Fibroblast of mammary gland (primary cell): ENCODE results near the gene UBC.
"Not testable (repeated sequence)": the region's sequence is repeated elsewhere in the genome, so short reads cannot be mapped to it uniquely, and the experiment has no call there.

ENCODE experiments used
- DNase-seq: peaks from one replicate; pipeline ENCODE4 v3.0.0-alpha.2; 2010; ENCODE audit warnings: low read depth
- H3K4me3 ChIP-seq: 2 replicates; pipeline ENCODE4 v1.5.1; 2011; ENCODE audit warnings: low read depth, mild to moderate bottlenecking, low read length, moderate library complexity; ENCODE audit not compliant: control insufficient read depth
- TF ChIP-seq, protein P1 (sequence below): conservative IDR thresholded peaks from 2 replicates; pipeline ENCODE4 v1.5.1; 2011; ENCODE audit warnings: low read depth, low read length, inconsistent platforms; ENCODE audit not compliant: control insufficient read depth, insufficient read depth

The UBC gene

GRCh38 chr12:124904306-124905098, 9.9 kb downstream of the UBC start:
- TF ChIP-seq, protein P1, sequence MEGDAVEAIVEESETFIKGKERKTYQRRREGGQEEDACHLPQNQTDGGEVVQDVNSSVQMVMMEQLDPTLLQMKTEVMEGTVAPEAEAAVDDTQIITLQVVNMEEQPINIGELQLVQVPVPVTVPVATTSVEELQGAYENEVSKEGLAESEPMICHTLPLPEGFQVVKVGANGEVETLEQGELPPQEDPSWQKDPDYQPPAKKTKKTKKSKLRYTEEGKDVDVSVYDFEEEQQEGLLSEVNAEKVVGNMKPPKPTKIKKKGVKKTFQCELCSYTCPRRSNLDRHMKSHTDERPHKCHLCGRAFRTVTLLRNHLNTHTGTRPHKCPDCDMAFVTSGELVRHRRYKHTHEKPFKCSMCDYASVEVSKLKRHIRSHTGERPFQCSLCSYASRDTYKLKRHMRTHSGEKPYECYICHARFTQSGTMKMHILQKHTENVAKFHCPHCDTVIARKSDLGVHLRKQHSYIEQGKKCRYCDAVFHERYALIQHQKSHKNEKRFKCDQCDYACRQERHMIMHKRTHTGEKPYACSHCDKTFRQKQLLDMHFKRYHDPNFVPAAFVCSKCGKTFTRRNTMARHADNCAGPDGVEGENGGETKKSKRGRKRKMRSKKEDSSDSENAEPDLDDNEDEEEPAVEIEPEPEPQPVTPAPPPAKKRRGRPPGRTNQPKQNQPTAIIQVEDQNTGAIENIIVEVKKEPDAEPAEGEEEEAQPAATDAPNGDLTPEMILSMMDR: no peak
- peak overlapping the region; percentile 14 for H3K4me3 ChIP-seq
- peak; percentile 95 for DNase-seq

DNA sequence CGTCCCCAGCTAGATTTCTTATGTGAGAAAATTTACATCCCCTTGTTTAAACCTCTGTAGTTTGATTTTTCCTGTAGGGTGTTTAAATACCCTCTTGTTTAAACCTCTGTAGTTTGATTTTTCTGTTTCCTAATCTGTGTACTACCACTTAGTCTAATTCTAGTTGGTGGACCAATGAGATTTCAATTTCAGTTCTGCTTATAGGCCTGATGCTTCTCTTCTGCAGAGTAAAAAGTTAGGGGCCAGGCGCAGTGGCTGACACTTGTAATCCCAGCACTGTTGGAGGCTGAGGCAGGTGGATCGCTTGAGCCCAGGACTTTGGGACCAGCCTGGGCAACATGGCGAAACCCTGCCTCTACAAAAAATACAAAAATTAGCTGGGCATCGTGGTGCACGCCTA, 11.5 kb downstream of the UBC start:
- DNase-seq: no peak
- no peak overlapping the region for H3K4me3 ChIP-seq
- TF ChIP-seq, protein P1: no peak

DNA sequence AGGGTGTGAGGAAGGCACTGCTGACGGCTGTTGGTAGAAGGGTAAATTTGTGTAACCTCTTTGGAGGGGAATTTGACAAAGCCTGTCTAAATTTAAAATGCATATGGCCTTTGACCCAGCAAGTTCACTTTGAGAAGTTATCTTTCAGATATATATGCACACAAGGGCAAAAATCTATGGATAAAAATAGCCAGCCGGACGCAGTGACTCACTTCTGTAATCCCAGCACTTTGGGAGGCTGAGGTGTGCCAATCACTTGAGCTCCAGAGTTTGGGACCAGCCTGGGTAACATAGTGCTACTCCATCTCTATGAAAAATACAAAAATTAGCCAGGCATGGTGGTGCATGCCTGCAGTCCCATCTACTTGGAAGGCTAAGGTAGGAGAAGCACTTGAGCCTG, 13.4 kb downstream of the UBC start:
- DNase-seq: no peak
- TF ChIP-seq, protein P1: no peak
- no peak overlapping the region for H3K4me3 ChIP-seq

- not testable (repeated sequence) for H3K4me3 ChIP-seq, DNase-seq
Observed at GRCh38 chr12:124900345-124900795, 14.1 kb downstream of the UBC start.

DNA sequence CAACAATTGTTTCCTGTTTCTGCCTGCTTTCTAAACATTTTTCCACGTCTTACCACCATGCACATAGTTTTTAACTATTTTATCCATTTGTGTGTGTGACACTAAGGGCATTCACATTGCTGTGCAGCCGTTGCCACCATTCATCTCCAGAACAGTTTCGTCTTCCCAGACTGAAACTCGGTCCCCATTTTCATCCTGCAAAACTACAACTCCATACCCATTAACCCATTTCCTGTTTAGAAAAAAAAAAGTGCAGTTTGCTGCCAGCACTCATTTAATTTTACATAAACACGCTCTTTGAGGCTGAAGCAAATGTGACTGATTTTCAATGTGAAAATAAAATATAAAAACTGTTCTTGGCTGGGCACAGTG, 15.5 kb downstream of the UBC start:
- TF ChIP-seq, protein P1: no peak
- no peak overlapping the region for H3K4me3 ChIP-seq
- no peak for DNase-seq

DNA sequence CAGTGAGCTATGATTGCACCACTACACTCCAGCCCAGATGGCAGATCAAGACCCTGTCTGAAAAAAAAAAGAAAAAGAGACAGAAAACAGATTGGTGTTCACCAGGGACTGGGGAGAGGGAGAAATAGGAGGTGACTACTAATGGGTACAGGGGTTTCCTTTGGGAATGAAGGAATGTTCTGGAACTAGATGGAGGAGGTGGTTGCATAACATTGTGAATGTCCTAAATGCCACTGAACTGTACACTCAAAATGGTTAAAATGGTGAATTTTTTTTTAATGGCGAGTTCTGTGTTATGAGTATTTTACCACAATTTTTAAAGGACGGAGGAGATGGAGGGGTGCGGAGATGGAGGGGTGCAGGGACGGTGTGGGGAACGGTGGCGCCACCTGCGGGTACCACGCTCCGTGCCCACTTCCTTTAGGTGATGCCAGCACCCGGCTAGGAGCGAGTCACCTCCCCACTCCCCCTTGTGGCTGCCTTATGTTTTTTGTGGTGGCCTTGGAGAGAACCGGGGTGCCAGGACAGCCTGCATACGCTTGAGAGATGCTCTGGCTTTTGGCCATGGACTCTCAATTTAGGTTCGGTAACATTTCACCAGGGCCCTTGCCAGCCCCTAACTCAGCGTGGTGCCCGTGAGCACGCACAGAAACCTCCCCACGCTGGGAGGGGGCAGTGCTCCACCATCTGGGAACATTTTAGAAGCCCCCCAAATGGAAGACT, 16.1 kb downstream of the UBC start:
- peak; percentile 53 for DNase-seq
- TF ChIP-seq, protein P1: peak; percentile 55
- no peak overlapping the region for H3K4me3 ChIP-seq

GRCh38 chr12:124896461-124896860, 18.0 kb downstream of the UBC start:
- H3K4me3 ChIP-seq: no peak overlapping the region
- DNase-seq: no peak
- TF ChIP-seq, protein P1: no peak
